Trophoblast cell (in vitro differentiated cells and primary cell): ENCODE measurements around the gene UBAC2.

Experiments used
- DNase-seq, 2 donors: peaks; one replicate each; pipeline ENCODE4 v3.0.0-alpha.2; 2016
- H2AFZ ChIP-seq: 2 replicates; pipeline ENCODE4 v1.6.1; 2013; ENCODE audit warnings: low read length, moderate library complexity, mild to moderate bottlenecking; ENCODE audit not compliant: insufficient read depth, poor library complexity
- H2AK5ac ChIP-seq: 2 replicates; pipeline ENCODE4 v1.6.1; 2013; ENCODE audit warnings: mild to moderate bottlenecking, low read length
- H2BK120ac ChIP-seq: 2 replicates; pipeline ENCODE4 v1.6.1; 2013; ENCODE audit warnings: low read length, mild to moderate bottlenecking, moderate library complexity; ENCODE audit not compliant: insufficient read depth, poor library complexity
- H2BK12ac ChIP-seq: 2 replicates; pipeline ENCODE4 v1.6.1; 2013; ENCODE audit warnings: mild to moderate bottlenecking, low read length, moderate library complexity
- H2BK5ac ChIP-seq: 2 replicates; pipeline ENCODE4 v1.6.1; 2013; ENCODE audit warnings: low read length, low read depth, moderate library complexity, mild to moderate bottlenecking; ENCODE audit not compliant: poor library complexity
- H3K14ac ChIP-seq: 2 replicates; pipeline ENCODE4 v1.6.1; 2013; ENCODE audit warnings: mild to moderate bottlenecking, low read length
- H3K18ac ChIP-seq: 2 replicates; pipeline ENCODE4 v1.6.1; 2013; ENCODE audit warnings: mild to moderate bottlenecking, low read length
- H3K23ac ChIP-seq: 2 replicates; pipeline ENCODE4 v1.6.1; 2013; ENCODE audit warnings: low read length
- H3K27ac ChIP-seq: 2 replicates; pipeline ENCODE4 v1.5.1; 2013; ENCODE audit warnings: low read depth, mild to moderate bottlenecking, inconsistent platforms, low read length, moderate library complexity
- H3K27me3 ChIP-seq: 2 replicates; pipeline ENCODE4 v1.6.1; 2013; ENCODE audit warnings: inconsistent platforms, mild to moderate bottlenecking, low read length, moderate library complexity; ENCODE audit not compliant: insufficient read depth
- H3K36me3 ChIP-seq, 2 experiments: 1 replicate in 1 of 2; 2 replicates in 1 of 2; pipeline ENCODE4 v1.6.1; 2013; ENCODE audit warnings: low read length in 2 of 2, mild to moderate bottlenecking in 2 of 2, moderate library complexity in 1 of 2; ENCODE audit not compliant: insufficient read depth in 2 of 2, control insufficient read depth in 1 of 2
- H3K4ac ChIP-seq: 2 replicates; pipeline ENCODE4 v1.6.1; 2013; ENCODE audit warnings: low read depth, mild to moderate bottlenecking, low read length, moderate library complexity
- H3K4me1 ChIP-seq, 2 experiments: 1 replicate in 1 of 2; 2 replicates in 1 of 2; pipeline ENCODE4 v1.6.1; 2013; ENCODE audit warnings: low read length in 2 of 2, mild to moderate bottlenecking in 2 of 2, moderate library complexity in 1 of 2; ENCODE audit not compliant: insufficient read depth in 2 of 2, control insufficient read depth in 1 of 2
- H3K4me2 ChIP-seq: 2 replicates; pipeline ENCODE4 v1.6.1; 2013; ENCODE audit warnings: inconsistent platforms, mild to moderate bottlenecking, low read length, moderate library complexity
- H3K4me3 ChIP-seq: 2 replicates; pipeline ENCODE4 v1.5.1; 2013; ENCODE audit warnings: mild to moderate bottlenecking, low read depth, low read length, inconsistent platforms
- H3K79me1 ChIP-seq: one replicate; pipeline ENCODE4 v1.6.1; 2013; ENCODE audit warnings: low read length
- H3K79me2 ChIP-seq: 2 replicates; pipeline ENCODE4 v1.6.1; 2013; ENCODE audit warnings: low read length, mild to moderate bottlenecking; ENCODE audit not compliant: control insufficient read depth, insufficient read depth, poor library complexity
- H3K9ac ChIP-seq: 2 replicates; pipeline ENCODE4 v1.6.1; 2013; ENCODE audit warnings: mild to moderate bottlenecking, low read length
- H3K9me3 ChIP-seq: 2 replicates; pipeline ENCODE4 v1.6.1; 2013; ENCODE audit warnings: low read depth, mild to moderate bottlenecking, control low read depth, inconsistent platforms, low read length; ENCODE audit not compliant: insufficient read depth
- H4K12ac ChIP-seq: 2 replicates; pipeline ENCODE4 v1.6.1; 2013; ENCODE audit warnings: low read depth, mild to moderate bottlenecking, low read length, moderate library complexity
- H4K8ac ChIP-seq: 2 replicates; pipeline ENCODE4 v1.6.1; 2013; ENCODE audit warnings: low read depth, mild to moderate bottlenecking, low read length, moderate library complexity
- H4K91ac ChIP-seq: one replicate; pipeline ENCODE4 v1.6.1; 2013; ENCODE audit warnings: low read depth, mild to moderate bottlenecking, low read length, moderate library complexity
- WGBS: extraction: QIAGEN DNeasy Blood & Tissue Kit; methylation state at CpG from one replicate; pipeline ENCODE4 v1.1.7; 2013; ENCODE audit warnings: missing lambda C conversion rate; ENCODE audit not compliant: insufficient read length, insufficient coverage; ENCODE audit errors: extremely low coverage; 5-methylcytosine and 5-hydroxymethylcytosine counted together

Gene UBAC2

DNA sequence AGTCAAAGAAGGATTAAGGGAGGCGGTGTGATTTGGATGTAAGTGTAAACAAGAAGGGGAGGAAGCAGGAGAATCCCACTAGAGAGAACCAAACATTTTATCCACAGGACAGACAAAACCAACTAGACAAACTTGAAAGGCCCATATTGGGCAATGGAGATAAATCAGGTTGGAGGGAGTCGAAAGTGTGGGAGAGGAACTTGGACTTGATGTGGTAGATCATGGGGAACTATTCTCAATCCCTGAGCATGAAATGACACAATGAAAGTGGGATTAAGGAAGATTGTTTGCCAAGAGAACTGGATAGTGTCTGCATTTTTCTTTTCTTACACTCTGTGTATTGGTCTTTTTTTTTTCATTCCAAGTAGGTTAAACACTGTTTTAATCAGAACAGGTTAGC lies 88.6 kb downstream of the UBAC2 start:
- no peak overlapping the region for H2BK12ac ChIP-seq
- no peak overlapping the region for H2BK120ac ChIP-seq
- no peak overlapping the region for H2AK5ac ChIP-seq
- no peak overlapping the region for H3K9ac ChIP-seq
- no CpG with 5 or more reads among the region's 2 CpGs for WGBS
- no peaks in the 10 kb centered on the region for H3K27me3 ChIP-seq
- H4K91ac ChIP-seq: no peak overlapping the region
- H2BK5ac ChIP-seq: no peak overlapping the region
- no peak overlapping the region for H4K8ac ChIP-seq
- H4K12ac ChIP-seq: no peak overlapping the region
- no peaks in the 10 kb centered on the region for H3K79me1 ChIP-seq
- DNase-seq: no peak
- H3K18ac ChIP-seq: no peak overlapping the region
- no peaks in the 10 kb centered on the region for H3K79me2 ChIP-seq
- H3K4ac ChIP-seq: no peak overlapping the region
- no peak overlapping the region for H3K23ac ChIP-seq
- H3K4me1 ChIP-seq: no peaks in the 10 kb centered on the region
- peaks cover 0 to 1% of the 10 kb centered on the region in 2 experiments for H3K36me3 ChIP-seq
- no peak overlapping the region for H3K14ac ChIP-seq
- H2AFZ ChIP-seq: no peak overlapping the region
- no peak overlapping the region for H3K4me2 ChIP-seq
- no peak overlapping the region for H3K4me3 ChIP-seq
- H3K9me3 ChIP-seq: peaks cover 2% of the 10 kb centered on the region
- H3K27ac ChIP-seq: no peak overlapping the region

DNA sequence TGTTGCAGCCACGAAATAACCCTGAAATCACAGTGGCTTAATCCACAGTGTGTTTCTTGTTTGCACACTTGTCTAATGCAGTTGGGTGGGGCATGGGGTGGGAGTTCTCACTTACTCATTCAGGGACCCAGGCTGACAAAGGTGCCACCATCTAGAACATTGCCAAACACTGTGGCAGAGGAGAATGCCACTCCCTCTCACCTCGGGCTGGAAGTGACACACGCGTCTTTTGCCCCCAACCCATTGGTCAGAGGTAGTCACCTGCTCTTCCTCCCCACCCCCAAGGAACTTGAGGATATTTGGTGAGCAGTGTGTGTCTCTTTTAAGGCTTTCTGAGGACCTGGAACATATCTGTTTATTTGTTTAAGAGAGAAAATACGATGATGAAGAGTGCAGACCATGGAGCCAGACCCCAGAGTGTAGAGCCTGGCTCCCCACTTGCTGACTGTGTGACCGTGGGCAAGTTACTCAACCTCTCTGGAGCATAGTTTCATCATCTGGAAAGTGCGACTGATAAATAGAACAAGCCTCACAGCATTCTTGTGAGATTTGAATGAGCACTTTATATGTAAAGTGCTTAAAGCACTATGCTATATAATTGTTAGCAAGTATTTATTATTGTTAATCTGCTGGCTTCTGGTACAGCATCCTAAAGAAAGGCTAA lies 89.2 kb downstream of the UBAC2 start:
- H3K4me3 ChIP-seq: no peak overlapping the region
- no peaks in the 10 kb centered on the region for H3K79me1 ChIP-seq
- H4K8ac ChIP-seq: no peak overlapping the region
- peak; percentile 35 to 66 for DNase-seq
- no peak overlapping the region for H3K27ac ChIP-seq
- H2BK12ac ChIP-seq: no peak overlapping the region
- WGBS: no CpG with 5 or more reads among the region's 7 CpGs
- H4K91ac ChIP-seq: no peak overlapping the region
- peaks cover 0 to 1% of the 10 kb centered on the region in 2 experiments for H3K36me3 ChIP-seq
- H2AK5ac ChIP-seq: no peak overlapping the region
- no peaks in the 10 kb centered on the region for H3K27me3 ChIP-seq
- H4K12ac ChIP-seq: no peak overlapping the region
- no peak overlapping the region for H3K14ac ChIP-seq
- H3K4me1 ChIP-seq: no peaks in the 10 kb centered on the region
- H3K18ac ChIP-seq: no peak overlapping the region
- H3K79me2 ChIP-seq: no peaks in the 10 kb centered on the region
- H3K23ac ChIP-seq: no peak overlapping the region
- H2BK5ac ChIP-seq: no peak overlapping the region
- H3K9me3 ChIP-seq: peaks cover 2% of the 10 kb centered on the region
- no peak overlapping the region for H3K9ac ChIP-seq
- no peak overlapping the region for H3K4ac ChIP-seq
- H3K4me2 ChIP-seq: no peak overlapping the region
- no peak overlapping the region for H2AFZ ChIP-seq
- no peak overlapping the region for H2BK120ac ChIP-seq

GRCh38 chr13:99290894-99291293 lies 90.2 kb downstream of the UBAC2 start:
- Histone ChIP-seq H4K8ac (no peak overlapping the region), H4K91ac (no peak overlapping the region), H3K4ac (no peak overlapping the region), H2AFZ (no peak overlapping the region), H3K27ac (no peak overlapping the region), H3K4me3 (no peak overlapping the region), H3K4me1 (no peaks in the 10 kb centered on the region), H3K9me3 (peaks cover 2% of the 10 kb centered on the region), H3K18ac (no peak overlapping the region), H3K79me2 (no peaks in the 10 kb centered on the region), H3K27me3 (no peaks in the 10 kb centered on the region), H3K4me2 (no peak overlapping the region), H3K23ac (no peak overlapping the region), H3K9ac (no peak overlapping the region), H2BK120ac (no peak overlapping the region), H2BK12ac (no peak overlapping the region), H3K36me3 (peaks cover 0 to 1% of the 10 kb centered on the region in 2 experiments), H4K12ac (no peak overlapping the region), H2BK5ac (no peak overlapping the region), H2AK5ac (no peak overlapping the region), H3K14ac (no peak overlapping the region), H3K79me1 (no peaks in the 10 kb centered on the region)
- no CpG with 5 or more reads among the region's 3 CpGs for WGBS
- DNase-seq: no peak

GRCh38 chr13:99293178-99293577 lies 92.5 kb downstream of the UBAC2 start:
- no peak overlapping the region for H3K4ac ChIP-seq
- no peak overlapping the region for H3K18ac ChIP-seq
- no CpG with 5 or more reads among the region's 2 CpGs for WGBS
- DNase-seq: no peak
- H2AK5ac ChIP-seq: no peak overlapping the region
- no peaks in the 10 kb centered on the region for H3K27me3 ChIP-seq
- no peak overlapping the region for H3K14ac ChIP-seq
- H3K79me1 ChIP-seq: no peaks in the 10 kb centered on the region
- H4K8ac ChIP-seq: no peak overlapping the region
- no peak overlapping the region for H2AFZ ChIP-seq
- H3K9me3 ChIP-seq: peaks cover 2% of the 10 kb centered on the region
- H4K12ac ChIP-seq: no peak overlapping the region
- H2BK5ac ChIP-seq: no peak overlapping the region
- H3K4me1 ChIP-seq: no peaks in the 10 kb centered on the region
- no peak overlapping the region for H4K91ac ChIP-seq
- H2BK12ac ChIP-seq: no peak overlapping the region
- H3K9ac ChIP-seq: no peak overlapping the region
- no peak overlapping the region for H3K4me2 ChIP-seq
- H3K23ac ChIP-seq: no peak overlapping the region
- no peak overlapping the region for H3K4me3 ChIP-seq
- H2BK120ac ChIP-seq: no peak overlapping the region
- H3K27ac ChIP-seq: no peak overlapping the region
- no peaks in the 10 kb centered on the region for H3K79me2 ChIP-seq
- H3K36me3 ChIP-seq: no peaks in the 10 kb centered on the region
